B cell (primary cell): ENCODE results near the gene KCNH3. TPM values are rescaled to one million over a fixed set of nuclear protein-coding genes. Genes with fewer than 3 reads are reported as not detected.

Experiments
- ATAC-seq: fragments of 200-7000 bp; cut with Tn5 transposase; one replicate; pipeline ENCODE4 v1.10.0; 2021; ENCODE audit warnings: low read depth, mild to moderate bottlenecking, moderate number of reproducible peaks, moderate library complexity
- CTCF ChIA-PET: fragments of 350-600 bp; sonication (Branson Sonifier 250); formaldehyde crosslinking; loops from one replicate; lab custom pipeline; 2021; ENCODE audit warnings: antibody characterized with exemption, inconsistent platforms; lab: Charles Lee
- POLR2A ChIA-PET: fragments of 350-600 bp; sonication (Branson Sonifier 250); formaldehyde crosslinking; loops from one replicate; lab custom pipeline; 2021; ENCODE audit warnings: antibody characterized with exemption; lab: Charles Lee
- DNase-seq: peaks from one replicate; pipeline ENCODE4 v3.0.0; 2013
- H2AFZ ChIP-seq: 2 replicates; pipeline ENCODE4 v1.6.1; 2012; ENCODE audit warnings: mild to moderate bottlenecking, low read depth, low read length; ENCODE audit not compliant: insufficient read depth, poor library complexity, severe bottlenecking
- H3K27ac ChIP-seq, 2 donors: 1 replicate in 1 of 2; 2 replicates in 1 of 2; pipeline ENCODE4 v1.5.1; 2012 to 2013; ENCODE audit warnings: low read length in 2 of 2, mild to moderate bottlenecking in 2 of 2, moderate library complexity in 1 of 2
- H3K27me3 ChIP-seq, 4 experiments: fragments of 200-600 bp in 1 of 4; sonication (generic) in 1 of 4; replicated peaks in 1 of 4; 1 replicate in 2 of 4; 2 replicates in 2 of 4; pipeline versions ENCODE4 v1.6.1 to v1.7.0; 2013 to 2016; ENCODE audit warnings: low read length in 3 of 4, mild to moderate bottlenecking in 2 of 4, mixed read lengths in 1 of 4, moderate library complexity in 1 of 4; ENCODE audit not compliant: insufficient read depth in 4 of 4, control insufficient read depth in 3 of 4; ENCODE audit errors: control extremely low read depth in 1 of 4
- H3K36me3 ChIP-seq, 2 experiments: replicated peaks in 1 of 2; 1 replicate in 1 of 2; 2 replicates in 1 of 2; pipeline versions ENCODE4 v1.6.1 to v1.7.1; 2013; ENCODE audit warnings: low read length in 1 of 2; ENCODE audit not compliant: insufficient read depth in 2 of 2, control insufficient read depth in 1 of 2; ENCODE audit errors: control extremely low read depth in 1 of 2, extremely low read depth in 1 of 2
- H3K4me1 ChIP-seq, 2 donors: fragments of 200-600 bp in 1 of 2; sonication (generic) in 1 of 2; 1 replicate in 1 of 2; 2 replicates in 1 of 2; pipeline versions ENCODE4 v1.5.1 to v1.6.1; 2013 to 2017; ENCODE audit warnings: low read length in 2 of 2; ENCODE audit not compliant: control insufficient read depth in 2 of 2, insufficient read depth in 2 of 2
- H3K4me2 ChIP-seq: replicated peaks from 2 replicates; pipeline ENCODE3; 2012; ENCODE audit warnings: mild to moderate bottlenecking, low read depth, low read length; ENCODE audit not compliant: poor library complexity, severe bottlenecking
- H3K4me3 ChIP-seq, 5 experiments: fragments of 200-600 bp in 1 of 5; sonication (generic) in 1 of 5; 1 replicate in 3 of 5; 2 replicates in 2 of 5; pipeline versions ENCODE4 v1.5.1 to v1.7.0; 2011 to 2016; ENCODE audit warnings: low read length in 4 of 5, mild to moderate bottlenecking in 4 of 5, low read depth in 2 of 5, control low read depth in 1 of 5, moderate library complexity in 1 of 5; ENCODE audit not compliant: insufficient read depth in 1 of 5; ENCODE audit errors: control extremely low read depth in 1 of 5, extremely low read depth in 1 of 5
- H3K79me2 ChIP-seq: fragments of 200-600 bp; sonication (generic); one replicate; pipeline ENCODE4 v1.6.0; 2016; ENCODE audit warnings: low read length; ENCODE audit not compliant: control insufficient read depth, insufficient read depth
- H3K9ac ChIP-seq: fragments of 200-600 bp; sonication (generic); 2 replicates; pipeline ENCODE4 v1.6.1; 2017; ENCODE audit warnings: mild to moderate bottlenecking, low read length, moderate library complexity
- H3K9me3 ChIP-seq, 3 donors: one replicate each; pipeline versions ENCODE4 v1.6.1 to v1.7.1; 2013; ENCODE audit warnings: low read length in 2 of 3; ENCODE audit not compliant: control insufficient read depth in 2 of 3, insufficient read depth in 1 of 3; ENCODE audit errors: control extremely low read depth in 1 of 3
- H4K20me1 ChIP-seq: 2 replicates; pipeline ENCODE4 v1.6.0; 2012; ENCODE audit warnings: mild to moderate bottlenecking, low read length; ENCODE audit not compliant: insufficient read depth, control insufficient read depth, poor library complexity, severe bottlenecking
- H3K27ac Mint-ChIP-seq: one replicate; pipeline ENCODE4 v1.8.0; 2021; ENCODE audit warnings: mixed read lengths
- H3K27me3 Mint-ChIP-seq: one replicate; pipeline ENCODE4 v1.8.0; 2021; ENCODE audit warnings: mixed read lengths
- H3K4me1 Mint-ChIP-seq: one replicate; pipeline ENCODE4 v1.8.0; 2021; ENCODE audit warnings: mixed read lengths
- H3K4me3 Mint-ChIP-seq: one replicate; pipeline ENCODE4 v1.8.0; 2021; ENCODE audit warnings: mixed read lengths
- H3K9me3 Mint-ChIP-seq: one replicate; pipeline ENCODE4 v1.8.0; 2022; ENCODE audit warnings: mixed read lengths; ENCODE audit not compliant: insufficient read depth
- CTCF ChIP-seq: fragments of 200-600 bp; IDR thresholded peaks from one replicate; pipeline ENCODE4 v1.8.0; 2022; ENCODE audit warnings: antibody characterized with exemption, mild to moderate bottlenecking
- EZH2 ChIP-seq: IDR thresholded peaks from 2 replicates; pipeline ENCODE4 v1.6.1; 2012; ENCODE audit warnings: borderline replicate concordance, low read depth, mild to moderate bottlenecking, moderate library complexity, low read length; ENCODE audit not compliant: insufficient read depth, poor library complexity, severe bottlenecking
- WGBS: methylation state at CpG from one replicate; pipeline ENCODE4 v1.1.5; 2013; ENCODE audit warnings: missing lambda C conversion rate; ENCODE audit not compliant: insufficient coverage; 5-methylcytosine and 5-hydroxymethylcytosine counted together
- intact Hi-C: fragments of 100-400 bp; cut with micrococcal nuclease; formaldehyde crosslinking; loops from one replicate; pipeline ENCODE4 v1.10.0; 2022
- polyA plus RNA-seq: library from polyadenylated mRNA; depleted of rRNA; stranded (reverse); fragments of >200 nt; gene quantifications from 2 replicates; pipeline ENCODE4 v1.2.3, GENCODE V29; 2012
- total RNA-seq, 2 donors: library from RNA; stranded (reverse); fragments of 120-200 nt in 1 of 2; gene quantifications; 1 replicate in 1 of 2; 2 replicates in 1 of 2; pipeline versions ENCODE4 v1.2.3 to v1.2.4, GENCODE V29; 2013 to 2022

The KCNH3 gene
- total and polyA plus RNA-seq, 2 donors (not counting 1 experiment from before 2014, with no cell fraction given) = 0.49 to 0.54 TPM

DNA sequence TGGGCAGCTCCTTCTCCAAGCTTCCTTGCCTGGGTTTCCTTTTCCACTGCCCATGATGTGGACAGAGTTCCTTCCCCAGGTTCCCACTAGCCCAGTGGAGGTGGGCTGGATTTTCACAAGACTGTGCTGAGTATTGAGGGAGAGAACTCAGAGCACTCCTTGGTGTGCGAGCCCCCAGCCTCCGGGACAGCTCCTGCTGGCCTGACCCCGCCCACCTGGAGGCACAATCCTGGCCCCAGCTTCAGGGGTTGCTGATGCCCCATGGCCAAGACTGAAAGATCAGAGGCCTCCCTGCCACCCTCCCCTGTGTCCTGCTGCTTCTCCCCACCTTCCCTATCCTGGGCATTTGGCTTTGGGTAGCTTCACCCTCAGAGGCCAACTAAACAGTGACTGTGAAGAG lies 7.7 kb downstream of the KCNH3 start:
- Histone ChIP-seq H3K36me3 (no peaks in the 10 kb centered on the region), H2AFZ (no peak overlapping the region), H3K9me3 (no peaks in the 10 kb centered on the region), H3K27ac (no peak overlapping the region), H3K79me2 (no peaks in the 10 kb centered on the region), H4K20me1 (no peaks in the 10 kb centered on the region), H3K9ac (no peak overlapping the region), H3K27me3 (peaks cover 0 to 47% (median 14%) of the 10 kb centered on the region in 4 experiments), H3K4me3 (no peak overlapping the region), H3K4me2 (no peak overlapping the region), H3K4me1 (peaks cover 13 to 22% of the 10 kb centered on the region in 2 donors)
- DNase-seq (peak; percentile 12), ATAC-seq (no peak)
- Mint-ChIP-seq H3K9me3 (no peaks in the 10 kb centered on the region), H3K27me3 (peaks cover 37% of the 10 kb centered on the region), H3K4me3 (no peak overlapping the region), H3K4me1 (peaks cover 15% of the 10 kb centered on the region), H3K27ac (no peak overlapping the region)
- CTCF ChIA-PET = interaction anchor here (0.8 kb wide), 1 partner anchor 556 kb away, joined by 4 read pairs; no protein-coding TSS in a partner anchor
- TF ChIP-seq CTCF (no peak), EZH2 (no peak)
- 97% methylated on average over 3 of the region's 3 CpGs for WGBS
- POLR2A ChIA-PET = no interaction called here
- intact Hi-C loops = no loop called here

DNA sequence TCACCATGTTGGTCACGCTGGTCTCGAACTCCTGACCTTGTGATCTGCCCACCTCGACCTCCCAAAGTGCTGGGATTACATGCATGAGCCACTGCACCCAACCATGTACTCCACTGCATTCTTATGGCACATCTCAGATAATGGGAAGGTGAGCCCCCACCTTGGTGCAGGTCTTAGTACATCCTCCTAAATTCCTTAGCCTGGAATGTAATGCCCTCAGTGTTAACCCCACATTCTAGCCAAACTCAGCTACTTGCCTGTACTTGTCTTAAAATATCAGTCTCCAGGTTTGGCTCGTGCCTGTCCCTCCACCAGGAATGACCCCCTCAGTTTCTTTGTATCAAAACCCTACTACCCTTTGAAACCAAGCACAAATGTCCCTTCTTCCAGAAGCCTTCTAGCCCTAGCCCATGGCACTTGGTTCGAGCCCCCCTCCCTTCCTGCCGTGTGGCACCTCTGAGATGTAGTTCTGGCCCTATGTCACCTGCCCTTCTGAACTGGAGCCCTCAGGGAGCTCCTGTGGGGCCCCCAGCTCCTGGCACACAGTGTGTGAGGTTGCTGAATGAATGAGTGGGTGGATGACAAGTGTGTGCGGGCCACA lies 8.4 kb downstream of the KCNH3 start:
- Histone ChIP-seq H3K9ac (no peak overlapping the region), H3K36me3 (no peaks in the 10 kb centered on the region), H3K27ac (no peak overlapping the region), H3K4me1 (peaks cover 13 to 15% of the 10 kb centered on the region in 2 donors), H3K4me2 (no peak overlapping the region), H4K20me1 (no peaks in the 10 kb centered on the region), H3K9me3 (no peaks in the 10 kb centered on the region), H3K27me3 (peaks cover 0 to 47% (median 14%) of the 10 kb centered on the region in 4 experiments), H2AFZ (no peak overlapping the region), H3K4me3 (no peak overlapping the region), H3K79me2 (no peaks in the 10 kb centered on the region)
- POLR2A ChIA-PET = no interaction called here
- H3K4me3 Mint-ChIP-seq = peak overlapping the region; percentile 37
- no peak for ATAC-seq
- peak; percentile 8 for DNase-seq
- intact Hi-C loops = no loop called here
- no peak overlapping the region for H3K27ac Mint-ChIP-seq
- WGBS = 92% methylated on average over 4 of the region's 7 CpGs
- CTCF ChIA-PET = no interaction called here
- peaks cover 37% of the 10 kb centered on the region for H3K27me3 Mint-ChIP-seq
- peaks cover 10% of the 10 kb centered on the region for H3K4me1 Mint-ChIP-seq
- no peak for TF ChIP-seq EZH2
- TF ChIP-seq CTCF = no peak
- no peaks in the 10 kb centered on the region for H3K9me3 Mint-ChIP-seq
